GM21447 (cell line): ENCODE data around the gene CYP2U1.

Experiments used
- ATAC-seq: cut with Tn5 transposase; IDR thresholded peaks from one replicate; pipeline ENCODE4 v1.9.1; 2021; ENCODE audit not compliant: unreplicated experiment

Gene CYP2U1

DNA sequence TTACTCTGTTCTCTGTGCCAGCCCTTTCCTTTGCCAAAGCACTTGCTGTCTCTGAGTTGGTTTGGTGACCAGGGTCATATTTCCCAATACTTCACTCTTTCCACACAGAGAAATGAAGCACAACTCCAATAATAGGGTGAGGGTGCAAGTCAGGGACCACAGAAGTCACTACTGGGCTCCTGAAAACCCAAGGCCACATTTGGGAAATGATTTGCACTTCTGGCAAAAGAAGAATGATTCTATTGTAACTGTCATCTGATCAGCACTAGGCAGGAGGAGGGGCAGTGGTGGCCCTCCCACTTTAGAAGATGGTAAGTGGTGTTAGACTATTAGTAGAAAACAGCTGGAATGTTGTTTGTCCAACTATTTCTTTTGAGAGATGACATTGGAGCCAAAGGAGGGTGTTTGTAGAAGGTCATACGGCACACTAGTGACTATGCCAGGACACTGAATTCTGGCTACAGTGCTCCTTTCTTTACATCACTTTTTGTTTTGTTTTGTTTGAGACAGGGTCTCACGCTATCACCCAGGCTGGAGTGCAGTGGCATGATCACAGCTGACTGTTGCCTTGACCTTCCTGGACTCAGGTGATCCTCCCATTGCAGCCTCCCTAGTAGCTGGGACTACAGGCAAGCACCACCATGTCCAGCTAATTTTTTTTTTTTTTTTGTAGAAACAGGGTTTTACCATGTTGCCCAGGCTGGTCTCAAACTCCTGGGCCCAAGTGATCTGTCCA is 47.5 kb downstream of the CYP2U1 start:
- ATAC-seq, result no peak

DNA sequence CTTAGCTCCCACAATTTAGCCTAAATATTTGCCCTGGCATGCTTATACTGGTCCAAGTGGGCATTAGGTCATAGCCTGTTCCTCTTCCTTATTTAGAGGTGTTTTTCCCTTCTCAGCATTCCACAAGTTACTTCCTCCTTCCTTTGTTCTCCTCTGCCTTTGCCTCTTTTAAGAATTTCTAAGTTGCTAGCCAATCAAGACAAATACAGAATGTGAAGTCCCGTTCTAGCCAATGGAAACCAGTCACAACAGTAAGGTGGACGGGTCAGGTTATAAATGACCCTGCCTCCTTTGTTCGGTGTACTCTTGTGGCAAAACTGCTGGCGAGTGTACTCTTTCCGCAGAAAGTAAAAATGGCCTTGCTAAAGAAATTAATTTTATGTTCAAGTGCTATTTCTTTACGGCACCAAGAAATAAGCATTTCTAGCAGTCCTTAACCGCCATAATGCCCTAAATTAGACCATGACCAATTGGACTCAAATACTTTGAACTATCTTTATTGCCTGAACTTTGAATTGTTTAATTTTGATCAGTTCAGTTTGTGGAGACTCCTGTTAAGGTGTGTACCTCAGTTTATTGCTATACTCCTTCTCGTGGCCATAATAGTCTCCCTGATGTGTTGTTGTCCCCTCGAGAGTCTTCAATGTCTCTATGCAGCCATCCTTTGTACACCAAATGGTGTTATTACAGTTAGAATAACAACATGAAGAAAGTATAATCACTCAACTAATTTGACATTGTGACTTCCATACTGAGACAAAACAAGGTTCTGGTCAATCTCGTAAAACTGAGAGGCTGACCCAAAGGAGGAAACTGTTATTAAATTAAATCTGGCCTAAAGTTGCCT is 56.8 kb downstream of the CYP2U1 start:
- ATAC-seq, result no peak

DNA sequence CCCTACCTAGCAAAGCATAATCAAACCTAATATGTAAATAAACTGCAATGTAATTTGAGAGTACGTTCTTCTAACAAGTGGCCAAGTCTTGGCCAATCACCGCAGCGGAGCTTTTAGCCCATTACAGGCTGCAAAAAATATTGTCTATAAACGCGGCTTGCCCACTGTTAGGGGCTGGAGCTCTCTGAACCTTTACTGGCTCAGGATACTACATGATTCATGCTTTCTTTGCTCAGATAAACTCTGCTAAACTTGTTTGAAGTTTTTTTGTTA is 57.4 kb downstream of the CYP2U1 start:
- ATAC-seq, result no peak

DNA sequence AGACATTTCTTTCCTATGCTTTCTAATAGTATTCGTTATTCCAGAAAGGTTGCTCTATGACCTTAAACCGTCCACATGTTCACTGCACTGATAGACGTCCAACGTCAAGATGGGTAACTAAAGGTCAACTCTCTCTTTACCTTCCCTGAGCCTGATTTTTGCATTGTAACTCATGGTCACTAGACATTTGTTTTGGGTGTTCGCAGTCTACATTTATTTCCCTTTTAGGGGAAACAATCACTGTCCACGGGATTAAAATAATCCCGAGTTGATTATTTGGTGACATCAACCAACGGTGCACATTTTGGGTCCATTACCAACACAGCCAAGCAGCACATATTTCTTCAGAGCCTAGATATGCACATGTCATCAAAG is 57.8 kb downstream of the CYP2U1 start:
- no peak for ATAC-seq

DNA sequence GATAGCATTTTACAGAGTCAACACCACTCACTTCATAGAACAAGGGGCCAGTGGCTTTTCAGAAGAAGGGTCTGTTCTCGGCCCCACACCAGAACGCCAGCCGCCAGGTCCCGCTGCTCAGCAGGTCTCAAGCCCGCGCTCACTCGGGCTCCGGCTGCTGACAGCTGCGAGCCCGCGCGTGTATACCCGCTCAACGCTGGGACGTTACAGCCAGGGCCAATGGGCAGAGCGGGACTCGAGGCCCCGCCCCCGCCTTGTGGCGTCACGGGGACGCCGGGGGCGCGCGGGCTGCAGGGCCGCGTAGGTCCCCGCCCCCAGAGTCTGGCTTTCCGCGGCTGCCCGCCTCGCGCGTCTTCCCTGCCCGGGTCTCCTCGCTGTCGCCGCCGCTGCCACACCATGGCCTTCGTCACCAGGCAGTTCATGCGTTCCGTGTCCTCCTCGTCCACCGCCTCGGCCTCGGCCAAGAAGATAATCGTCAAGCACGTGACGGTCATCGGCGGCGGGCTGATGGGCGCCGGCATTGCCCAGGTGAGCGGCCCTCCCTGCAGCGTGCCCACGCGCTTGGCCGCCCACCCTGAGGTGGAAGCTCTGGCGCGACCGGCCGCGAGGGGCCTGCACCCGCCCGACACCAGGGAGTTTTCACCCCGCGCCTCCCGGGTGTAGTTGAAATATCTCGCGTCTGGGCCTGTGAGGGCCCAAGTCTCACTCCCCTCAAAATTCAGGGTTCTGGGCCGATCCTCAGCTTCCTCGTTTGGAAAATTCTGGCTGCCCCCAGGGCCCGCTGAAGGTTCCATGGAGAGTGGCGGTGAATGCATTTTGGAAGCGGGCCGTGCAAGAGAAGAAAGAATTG is 58.4 kb downstream of the CYP2U1 start, which contains the start of gene HADH:
TSS of gene HADH (plus strand) at position 353 of the 850 bp plus-strand sequence. CDS start at position 397, 44 bp downstream.
- ATAC-seq, result peak; percentile 90

DNA sequence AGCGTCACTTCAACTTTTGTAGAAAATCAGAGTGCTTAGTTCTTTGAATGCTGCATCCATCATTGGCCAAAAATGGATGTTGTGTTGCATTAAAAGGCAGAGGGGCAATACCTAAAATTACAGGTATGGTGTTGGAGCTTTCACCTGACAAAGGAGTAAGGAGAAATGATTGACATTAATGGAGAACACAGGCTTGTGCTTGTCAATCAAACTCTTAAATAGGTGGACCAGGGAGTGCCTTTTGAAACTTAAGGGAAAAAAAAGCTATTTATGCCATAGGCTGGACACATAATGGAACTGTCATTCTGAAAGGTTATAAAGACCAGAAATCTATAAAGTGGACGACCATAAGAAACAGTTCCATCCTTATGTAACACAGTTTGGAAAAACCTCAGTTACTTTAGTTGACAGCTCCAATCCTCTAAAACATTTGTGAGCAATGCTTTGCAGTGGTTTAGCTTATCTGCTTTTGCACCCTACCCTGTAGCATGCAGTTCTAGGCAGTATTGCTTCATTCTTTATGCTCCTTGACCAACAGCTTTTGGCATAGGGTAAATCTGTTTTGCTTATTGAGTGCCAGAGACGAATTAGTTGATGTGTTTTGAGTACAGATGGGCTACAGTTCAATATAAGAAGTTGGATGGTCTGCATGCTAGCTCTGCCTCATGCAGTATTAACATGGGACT is 60.7 kb downstream of the CYP2U1 start:
- no peak for ATAC-seq

DNA sequence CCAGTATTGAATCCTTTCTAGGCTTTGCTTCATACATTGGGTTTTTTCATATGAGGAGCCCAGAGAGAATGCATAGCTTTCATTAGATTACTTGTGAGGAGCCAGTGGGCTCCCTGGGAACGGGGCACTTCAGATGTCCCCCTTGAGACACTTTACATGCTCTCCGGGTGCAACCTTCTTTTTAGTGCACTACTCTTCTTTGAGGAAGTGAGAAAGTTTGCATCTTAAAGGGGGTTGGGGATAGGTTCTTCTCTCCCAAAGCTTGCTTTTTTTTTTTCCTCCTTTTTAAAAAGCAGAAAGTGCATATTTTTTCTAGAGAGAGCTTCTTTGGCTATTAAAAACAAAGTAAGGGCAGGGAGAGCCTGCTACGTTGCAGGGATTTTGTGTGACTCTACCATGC is 62.6 kb downstream of the CYP2U1 start:
- peak; percentile 44 for ATAC-seq

DNA sequence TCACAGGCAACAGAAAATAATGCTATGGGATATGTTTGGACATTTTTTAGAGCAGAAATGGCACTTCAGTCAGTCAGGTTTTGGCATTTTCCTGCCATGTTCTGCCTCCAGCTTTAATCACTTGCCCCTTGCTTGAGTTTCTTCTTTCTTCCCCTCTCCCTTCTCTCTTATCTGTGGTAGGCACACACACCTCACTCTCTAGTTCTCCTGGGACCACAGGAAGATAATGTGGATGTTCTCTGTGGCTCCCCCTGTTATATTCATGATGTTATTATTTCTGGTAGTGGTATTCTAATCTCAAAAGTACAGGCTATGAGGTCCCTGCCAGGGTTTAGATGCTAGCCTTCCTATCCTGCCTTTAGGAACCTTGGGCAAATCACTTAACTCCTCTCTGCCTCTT is 63.5 kb downstream of the CYP2U1 start:
- no peak for ATAC-seq

DNA sequence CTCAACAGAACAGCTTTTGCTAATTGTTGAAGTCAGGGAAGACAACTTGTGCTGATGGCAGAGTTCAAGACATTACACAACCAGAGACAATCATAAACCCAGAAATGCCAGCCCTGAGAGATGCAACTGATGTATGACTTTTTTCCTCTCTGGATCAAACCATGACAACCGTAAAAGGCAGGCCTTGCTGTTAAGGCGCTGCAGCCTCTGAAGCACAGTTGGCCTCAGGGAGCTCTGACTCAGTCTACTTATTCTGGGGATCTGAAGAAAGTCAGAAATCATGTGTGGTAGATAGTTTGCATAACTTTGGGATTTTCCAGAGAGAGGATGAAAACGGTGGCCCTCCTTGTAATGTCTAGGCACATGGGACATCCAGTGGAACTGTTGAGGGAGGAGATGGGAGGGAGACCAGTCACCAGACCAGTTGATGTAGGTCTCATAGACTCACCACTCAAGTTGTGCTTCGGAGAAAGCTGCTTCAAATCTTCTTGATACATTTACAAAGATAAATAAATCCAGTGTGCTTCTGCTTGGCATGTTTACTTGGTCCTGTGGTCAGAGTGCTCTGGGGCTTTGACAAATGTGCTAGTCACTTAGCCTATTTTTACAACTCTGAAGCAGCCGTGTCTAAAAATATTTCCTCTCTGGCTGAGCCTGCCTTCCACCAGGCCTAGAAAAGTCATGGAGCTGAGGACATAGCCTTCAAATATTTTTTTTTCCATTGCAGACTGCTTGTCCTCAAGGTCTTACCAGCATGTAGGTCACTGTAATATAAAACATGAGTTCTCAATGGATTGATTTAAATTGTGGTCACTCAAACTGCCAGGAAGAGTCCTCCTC is 65.8 kb downstream of the CYP2U1 start:
- ATAC-seq, result no peak

DNA sequence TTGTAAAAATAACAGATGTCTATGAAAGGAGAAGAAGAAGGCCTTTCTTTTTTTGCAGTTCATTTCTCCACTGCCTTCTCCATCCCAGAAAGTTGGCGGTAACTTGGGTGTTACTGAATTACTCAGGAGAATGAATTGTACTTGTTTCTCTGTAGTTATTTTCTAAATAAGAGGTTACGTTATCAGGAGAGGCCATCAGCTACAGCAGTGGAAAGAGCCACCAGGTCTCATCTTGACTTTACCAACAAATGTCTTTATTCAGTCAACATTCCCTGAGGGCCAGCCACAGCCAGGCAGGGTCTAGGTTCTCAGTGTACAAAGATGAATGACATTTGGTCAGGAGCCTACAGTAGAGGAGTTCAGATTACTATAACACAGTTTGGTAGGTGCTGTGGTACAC is 66.4 kb downstream of the CYP2U1 start:
- no peak for ATAC-seq

DNA sequence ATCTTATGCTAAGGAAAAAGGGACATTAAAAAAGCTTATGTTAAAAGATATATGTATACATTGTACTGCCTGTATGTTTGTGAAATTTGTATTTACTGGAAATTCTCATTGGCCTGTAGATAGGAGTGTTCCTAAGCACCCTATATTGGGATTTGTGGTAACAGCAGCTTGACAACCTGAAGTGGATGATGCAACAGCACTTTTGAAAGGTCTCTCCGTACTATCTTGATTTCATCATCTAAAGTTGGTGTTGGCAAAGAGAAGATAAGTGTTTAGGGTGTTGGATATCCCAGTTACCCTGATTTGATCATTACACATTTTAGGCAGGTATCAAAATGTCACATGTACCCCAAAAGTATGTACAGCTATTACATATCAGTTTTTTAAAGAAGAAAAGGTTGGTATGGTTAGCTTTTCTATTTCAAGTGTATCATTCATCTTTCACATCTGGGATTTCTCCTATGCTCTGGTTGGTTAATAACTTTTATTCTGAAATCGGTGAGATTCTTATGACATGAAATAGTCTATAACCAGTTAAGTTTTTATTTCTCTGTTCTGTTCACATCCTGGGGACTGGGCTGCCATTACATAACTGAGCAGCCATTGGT is 68.7 kb downstream of the CYP2U1 start:
- no peak for ATAC-seq

DNA sequence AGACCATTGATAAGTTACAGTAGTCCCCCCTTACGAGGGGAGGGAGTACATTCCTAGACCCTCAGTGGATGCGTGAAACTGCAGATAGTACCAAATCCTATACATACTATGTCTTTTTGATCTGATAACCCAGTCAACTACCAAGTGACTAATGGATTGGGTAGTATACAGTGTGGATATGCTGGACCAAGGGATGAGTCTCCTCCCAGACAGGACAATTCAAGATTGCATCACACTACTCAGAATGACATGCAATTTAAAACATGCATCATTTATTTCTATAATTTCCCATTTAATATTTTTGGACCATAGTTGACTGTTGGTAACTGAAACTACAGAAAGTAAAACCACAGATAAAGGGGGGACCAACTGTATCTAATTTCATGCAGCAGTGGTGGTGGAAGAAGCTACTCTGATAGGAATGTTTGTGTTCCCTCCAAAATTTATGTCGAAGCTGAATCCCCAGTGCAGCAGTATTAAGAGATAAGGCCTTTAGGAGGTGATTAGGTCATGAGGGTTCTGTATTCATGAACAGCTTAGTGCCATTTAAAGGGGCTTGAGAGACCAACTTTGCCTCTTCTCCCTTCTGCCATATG is 70.3 kb downstream of the CYP2U1 start:
- ATAC-seq, result no peak
